Body of pancreas (tissue), 4 donors: Measurements from ENCODE around the gene BET1L.
"Not testable (repeated sequence)": the region's sequence is repeated elsewhere in the genome, so short reads cannot be mapped to it uniquely, and the experiment has no call there.

Experiments used
- CTCF ChIP-seq, 7 experiments: fragments of 450-650 bp in 4 of 7; fragments of 200-600 bp in 3 of 7; sonication (generic) in 3 of 7; IDR thresholded peaks; one replicate each; pipeline ENCODE4 v1.5.1; 2016 to 2019; ENCODE audit warnings: antibody characterized with exemption in 7 of 7
- POLR2A ChIP-seq, 3 donors: fragments of 450-650 bp; IDR thresholded peaks; one replicate each; pipeline ENCODE4 v1.6.1; 2016; ENCODE audit warnings: antibody characterized with exemption in 3 of 3, mild to moderate bottlenecking in 2 of 3

GRCh38 chr11:192674-193128 lies 14.5 kb downstream of the BET1L start, which contains the start of gene SCGB1C1:
- TF ChIP-seq CTCF, POLR2A (IDR thresholded peaks at IDR 0.05): not testable (repeated sequence)
